Endothelial cell of hepatic sinusoid (primary cell): ENCODE data around the gene ADGRG6.
"Not testable (repeated sequence)": the region's sequence is repeated elsewhere in the genome, so short reads cannot be mapped to it uniquely, and the experiment has no call there.

Experiments used
- in situ Hi-C: cut with HindIII; loops from 2 replicates; pipeline ENCODE4 v1.10.0; 2017; ENCODE audit warnings: low sequenced_read_pairs

ADGRG6 gene

DNA sequence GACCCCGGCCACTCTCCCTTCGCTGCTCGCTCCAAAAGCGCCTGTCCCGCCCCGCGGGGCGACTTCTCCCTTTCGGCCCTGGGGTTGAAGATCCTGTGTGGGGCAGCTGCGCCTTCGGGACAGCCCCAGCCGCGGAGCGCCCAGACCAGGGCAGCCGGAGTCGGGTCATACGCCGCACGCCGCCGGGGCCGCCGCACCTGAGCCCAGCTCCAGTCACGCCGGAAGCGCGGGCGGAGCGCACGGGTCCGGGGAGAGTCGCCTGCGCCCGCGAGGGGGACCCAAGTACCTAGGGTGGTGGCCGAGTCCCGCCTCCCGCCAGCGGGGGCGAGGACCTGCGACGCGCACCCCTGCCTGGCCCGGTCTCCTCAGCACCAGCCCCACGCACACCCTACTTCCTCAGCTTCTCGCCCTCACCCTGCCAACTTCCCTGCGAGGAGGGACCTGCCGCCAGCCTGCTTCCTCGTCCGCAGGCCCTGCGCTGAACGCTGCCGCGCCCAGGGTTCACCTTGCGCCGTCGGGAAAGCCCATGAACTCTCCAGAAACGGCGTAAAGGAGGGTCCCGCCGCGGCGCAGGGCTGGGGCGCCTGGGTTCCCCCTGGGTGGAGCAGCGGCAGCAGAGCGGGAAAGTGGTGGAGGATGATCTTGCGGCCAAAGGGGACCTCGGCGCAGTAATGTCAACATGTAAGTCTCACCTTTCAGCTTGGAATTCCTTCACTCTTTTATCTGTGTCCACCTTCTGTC is at the start of gene ADGRG6:
TSS of gene ADGRG6 (plus strand) at position 357 of the 741 bp plus-strand sequence. CDS start at position 680, 323 bp downstream.
- in situ Hi-C loops, result no loop called here

DNA sequence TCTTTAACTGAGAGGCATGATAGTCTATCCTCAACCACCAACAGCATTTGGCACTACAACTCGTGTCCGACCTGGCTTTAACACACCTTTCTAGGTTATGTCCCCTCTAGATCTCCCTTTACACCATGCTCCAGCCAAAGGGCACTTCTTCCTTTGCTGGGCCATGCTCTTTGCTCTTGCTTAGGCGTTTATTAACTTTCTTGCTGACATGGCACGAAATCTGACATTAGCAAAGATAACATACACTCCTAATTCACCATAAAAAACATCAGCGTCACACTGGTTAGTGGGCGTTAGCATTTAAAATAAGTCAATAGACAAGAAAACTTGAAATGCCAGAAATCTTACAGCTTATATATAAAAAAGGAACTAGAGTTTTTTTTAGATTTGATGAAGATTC is 47.3 kb upstream of the ADGRG6 start:
- in situ Hi-C loops, result no loop called here

DNA sequence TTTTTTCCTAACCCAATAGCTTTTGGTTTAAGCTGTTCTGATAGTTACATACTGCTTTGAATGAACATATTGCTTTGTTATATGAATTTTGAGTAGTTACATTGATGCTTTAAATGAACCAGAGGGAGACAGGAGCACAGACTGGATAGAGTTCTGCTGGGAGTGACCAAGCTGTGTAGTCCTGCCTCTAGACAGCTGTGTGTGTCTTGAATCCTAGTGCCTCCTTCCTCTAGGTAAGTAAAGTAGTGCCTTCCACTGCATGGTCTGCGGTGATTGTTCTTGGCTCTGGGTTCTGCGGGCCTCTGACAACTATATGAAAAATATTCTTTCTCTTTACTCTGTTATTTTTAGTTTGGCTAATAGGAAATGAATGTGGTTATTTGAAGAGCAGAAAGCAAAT is 46.0 kb upstream of the ADGRG6 start:
- in situ Hi-C loops, result no loop called here

DNA sequence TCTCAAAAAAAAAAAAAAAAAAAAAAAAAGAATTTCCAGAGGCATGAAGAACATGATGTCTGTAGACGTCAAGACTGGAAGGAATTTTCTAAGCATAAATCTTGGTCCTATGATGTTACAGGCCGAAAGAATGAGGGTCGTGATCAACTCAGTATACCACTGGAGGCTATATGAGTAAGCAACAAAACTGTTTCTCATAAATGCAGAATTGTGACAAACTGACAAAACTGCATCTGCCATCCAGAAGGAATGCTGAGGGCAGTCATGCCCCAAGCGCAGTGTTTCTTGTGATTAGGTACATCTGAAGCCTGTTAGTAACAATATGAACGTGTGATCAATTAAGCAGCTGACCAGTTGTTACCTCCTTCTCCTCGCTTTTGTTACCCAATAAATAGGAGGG is 43.5 kb upstream of the ADGRG6 start:
- in situ Hi-C loops, result no loop called here

DNA sequence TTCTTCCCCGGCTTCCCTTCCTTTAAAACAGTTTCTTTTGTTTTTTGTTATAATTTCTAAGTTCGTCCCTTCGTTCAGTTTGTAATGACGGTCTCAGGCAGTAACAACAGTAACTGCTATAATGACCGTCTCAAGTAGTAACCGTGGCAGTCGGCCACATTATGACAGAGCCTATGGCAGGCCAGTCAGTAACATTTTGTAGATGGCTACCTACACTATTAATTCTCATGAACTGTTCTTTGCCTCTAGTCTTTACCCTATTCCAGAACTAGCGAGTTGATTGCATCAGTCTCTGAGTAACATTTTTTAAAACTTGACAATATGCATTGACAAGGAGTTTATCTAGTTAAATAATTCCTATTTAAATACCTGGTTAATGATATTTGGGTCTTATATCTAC is 43.0 kb upstream of the ADGRG6 start:
- in situ Hi-C loops, result no loop called here

DNA sequence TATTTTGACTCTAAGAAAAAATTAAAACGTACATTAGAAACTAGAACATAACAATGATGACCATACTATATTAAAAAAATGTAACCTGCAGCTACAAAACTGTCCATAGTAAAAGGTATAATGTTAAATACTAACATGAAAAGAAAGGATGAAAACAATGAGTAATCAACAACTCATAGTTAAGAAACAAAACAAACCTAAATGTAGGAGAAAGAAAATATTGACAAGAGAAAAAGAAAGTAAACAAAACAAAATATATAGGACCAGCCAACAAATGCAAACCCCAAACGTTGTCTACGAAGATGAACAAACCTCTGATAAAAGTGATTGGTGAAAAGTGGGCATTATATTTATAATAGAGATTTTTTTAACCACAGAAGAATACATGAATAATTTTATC is 41.1 kb upstream of the ADGRG6 start:
- in situ Hi-C loops, result no loop called here

DNA sequence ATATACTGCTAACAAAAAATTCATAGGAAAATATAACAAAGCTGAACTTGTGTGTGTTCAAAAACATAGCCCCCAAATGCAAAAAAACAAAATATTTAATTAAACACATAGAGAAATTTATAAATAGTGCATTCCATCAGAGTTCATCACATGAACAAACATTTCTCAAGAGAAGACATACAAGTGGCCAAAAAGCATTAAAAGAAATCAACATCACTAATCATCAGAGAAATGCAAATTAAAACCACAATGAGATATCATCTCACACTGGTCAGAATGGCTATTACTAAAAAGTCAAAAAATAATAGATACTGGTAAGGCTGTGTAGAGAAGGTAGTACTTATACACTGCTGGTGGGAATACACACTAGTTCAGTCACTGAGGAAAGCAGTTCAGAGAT is 39.6 kb upstream of the ADGRG6 start:
- in situ Hi-C loops, result no loop called here

DNA sequence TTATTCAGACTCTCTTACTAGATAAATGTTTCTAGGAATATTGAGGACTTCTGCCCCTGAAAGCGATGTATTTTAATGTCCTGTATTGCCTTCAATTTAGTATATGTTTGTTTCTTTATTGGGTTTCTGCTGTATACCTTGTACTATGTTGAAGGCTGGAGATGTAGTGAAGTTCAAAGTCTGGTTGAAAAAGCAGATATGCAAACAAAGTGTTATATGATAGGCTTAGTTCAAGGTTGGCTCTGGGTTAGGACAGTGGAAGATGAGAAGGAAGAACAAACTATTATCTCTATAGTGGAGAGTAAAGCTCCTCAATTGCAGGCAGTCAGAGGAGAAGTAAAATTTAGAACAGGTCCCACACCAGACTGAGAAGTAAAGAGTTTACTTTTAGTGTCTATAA is 36.3 kb upstream of the ADGRG6 start:
- in situ Hi-C loops, result no loop called here

DNA sequence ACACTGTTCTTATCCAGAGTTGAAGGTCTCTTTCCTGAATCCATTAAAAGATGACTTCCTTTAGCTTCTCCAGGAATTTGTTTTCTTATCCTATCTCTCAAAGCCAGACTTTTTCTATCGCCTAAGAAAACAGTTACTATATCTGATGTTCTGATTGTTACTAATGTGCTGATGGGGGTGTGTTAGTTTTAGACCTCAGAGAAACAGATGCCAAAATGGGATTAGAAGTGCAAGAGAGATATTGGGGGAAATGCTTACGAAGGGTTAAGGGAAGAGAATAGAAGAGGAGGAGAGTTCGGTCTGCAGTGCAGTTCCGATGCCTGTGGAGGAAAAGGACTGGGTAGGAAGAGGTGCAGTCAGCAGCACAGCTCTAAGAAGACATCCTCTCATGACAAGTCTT is 35.7 kb upstream of the ADGRG6 start:
- in situ Hi-C loops, result no loop called here

DNA sequence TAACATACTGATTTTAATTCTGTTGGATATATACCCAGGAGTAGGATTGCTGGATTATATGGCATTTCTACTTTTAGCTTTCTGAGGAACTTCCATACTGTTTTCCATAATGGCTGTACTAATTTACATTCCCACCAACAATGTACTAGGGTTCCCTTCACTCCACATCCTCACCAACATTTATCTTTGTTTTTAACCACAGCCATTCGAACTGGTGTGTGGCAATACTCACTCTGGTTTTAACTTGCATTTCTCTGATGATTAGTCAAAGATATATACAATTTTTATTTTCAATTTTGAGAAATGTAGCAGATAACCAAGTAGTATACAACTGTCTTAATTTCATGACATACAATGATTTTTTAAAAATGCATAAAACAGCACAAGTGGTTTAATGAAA is 30.3 kb upstream of the ADGRG6 start:
- in situ Hi-C loops, result no loop called here

DNA sequence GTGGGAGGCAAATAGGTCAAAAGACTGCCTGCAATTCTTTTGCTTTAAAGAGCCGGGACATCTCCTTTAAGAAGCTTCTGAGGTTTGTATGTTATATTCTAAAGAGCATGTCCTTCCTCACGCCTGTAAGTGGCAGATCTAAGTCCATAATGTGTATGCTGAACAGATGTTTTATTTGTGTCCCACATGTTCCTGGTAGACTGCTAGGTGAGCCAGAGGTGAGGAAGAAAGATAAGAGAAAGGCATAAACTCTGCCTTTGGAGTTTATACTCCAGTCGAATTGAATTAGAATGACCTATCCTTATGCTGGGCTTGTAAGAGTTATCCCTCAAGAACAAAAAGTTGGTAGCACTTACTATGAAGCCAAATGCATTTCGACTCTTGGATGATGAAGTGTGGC is 27.2 kb upstream of the ADGRG6 start:
- in situ Hi-C loops, result no loop called here

DNA sequence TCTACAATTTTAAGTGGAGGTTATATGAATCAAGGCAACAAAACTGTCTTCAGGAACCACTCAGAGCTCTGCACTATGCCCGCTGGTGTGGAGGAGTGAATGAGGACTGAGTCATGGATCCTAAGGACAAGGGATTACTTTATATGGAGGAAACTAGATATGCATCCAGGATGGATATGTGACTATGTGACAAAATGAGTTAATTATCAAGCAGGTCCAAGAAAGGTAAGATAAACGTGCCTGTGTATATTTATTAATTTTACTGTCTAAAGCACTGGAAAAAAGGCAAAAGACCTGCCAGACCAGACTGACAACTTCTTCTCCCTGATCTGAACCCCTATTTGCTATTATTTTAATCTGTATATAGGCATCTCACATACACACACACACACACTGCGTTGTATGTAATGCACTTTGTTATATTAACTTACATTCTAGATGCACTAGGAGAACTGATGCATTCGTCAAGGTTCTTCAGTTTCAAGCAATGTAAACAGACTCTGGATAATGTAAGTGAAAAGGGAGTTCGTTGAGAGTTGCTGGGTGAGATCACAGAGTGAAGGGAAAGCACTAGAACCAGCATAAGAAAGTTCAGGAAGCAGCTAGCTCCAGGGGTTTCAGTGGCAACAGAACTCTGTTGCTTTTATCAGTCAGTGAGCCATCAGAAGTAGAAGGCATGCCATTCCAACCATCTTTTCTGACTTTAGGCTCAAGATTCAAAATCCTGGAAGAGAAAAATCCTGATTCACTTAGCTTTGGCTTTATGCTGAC is 26.4 kb upstream of the ADGRG6 start:
- in situ Hi-C loops, result no loop called here

DNA sequence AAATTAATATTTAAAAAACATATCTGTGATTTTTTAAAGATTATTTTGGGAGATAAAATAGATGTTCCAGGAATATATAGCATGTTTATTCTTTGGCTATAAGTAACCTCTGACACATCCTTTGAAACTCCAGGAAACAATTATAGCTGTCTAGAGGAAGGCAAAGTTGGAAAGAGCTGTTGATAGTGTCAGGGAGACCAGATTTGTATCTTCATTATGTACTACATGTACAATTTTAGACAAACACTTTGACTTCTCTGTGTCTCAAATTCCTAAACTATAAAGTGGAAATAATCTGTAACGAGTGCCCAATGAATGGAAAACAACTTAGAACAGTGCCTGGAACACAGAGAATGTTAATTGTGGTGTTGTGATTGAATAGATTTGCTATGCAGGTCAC is 25.6 kb upstream of the ADGRG6 start:
- in situ Hi-C loops, result no loop called here

DNA sequence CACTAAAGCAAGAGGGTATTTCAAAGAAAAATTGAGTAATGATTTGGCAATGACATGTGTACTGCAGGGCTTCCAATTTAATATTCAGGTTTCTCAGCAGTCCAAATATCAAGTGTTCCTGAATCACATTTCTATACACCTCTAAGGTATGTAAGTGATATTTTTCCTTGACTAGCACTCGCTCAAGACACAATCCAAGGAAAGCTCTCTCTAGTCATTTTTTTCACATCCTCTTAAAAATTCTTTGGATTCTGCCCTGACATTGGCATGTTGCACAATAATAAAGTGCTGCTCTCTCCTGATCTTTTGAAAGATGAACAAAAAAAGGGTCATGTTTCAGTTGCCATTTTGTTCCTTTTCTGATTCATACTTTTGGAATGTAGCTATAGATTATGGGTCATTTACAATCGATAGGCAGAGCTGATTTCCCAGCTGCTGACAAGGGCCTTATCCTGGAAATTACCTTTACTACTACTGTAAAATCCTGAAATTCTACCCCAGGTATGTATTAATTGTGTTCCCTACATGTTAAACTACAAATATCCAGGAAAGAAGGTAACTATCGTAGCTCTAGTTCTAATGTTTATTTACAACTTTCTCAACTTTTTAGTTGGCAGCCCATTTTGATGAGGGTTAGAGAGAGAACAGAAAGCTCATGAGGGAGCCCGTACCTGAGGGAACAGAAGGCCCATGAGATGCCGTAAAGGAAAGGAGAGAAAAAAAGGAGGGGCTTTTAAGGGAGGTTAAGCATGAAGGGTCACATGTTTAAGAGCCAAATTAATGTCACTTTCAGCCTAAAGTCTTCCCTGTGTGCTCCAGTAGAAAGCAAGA is 22.2 kb upstream of the ADGRG6 start:
- in situ Hi-C loops, result no loop called here

DNA sequence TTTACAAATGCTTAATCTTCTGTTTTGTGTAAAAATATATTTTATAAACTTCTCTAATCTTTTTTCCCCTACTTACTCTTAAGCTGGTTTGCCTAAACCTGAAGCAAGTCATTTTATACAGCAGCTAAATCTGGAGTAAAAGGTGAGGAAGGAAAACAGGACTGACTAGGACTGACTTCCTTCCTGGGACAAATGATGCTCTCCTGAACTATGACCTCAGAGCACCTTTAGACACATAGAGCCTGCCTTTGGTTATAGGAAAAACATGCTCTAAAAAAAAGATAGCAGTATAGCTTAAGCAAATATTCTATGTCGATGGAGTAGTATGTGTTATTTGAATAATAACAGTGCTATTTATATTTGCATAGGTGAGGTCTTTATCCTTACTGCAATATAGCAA is 21.5 kb upstream of the ADGRG6 start:
- in situ Hi-C loops, result no loop called here

DNA sequence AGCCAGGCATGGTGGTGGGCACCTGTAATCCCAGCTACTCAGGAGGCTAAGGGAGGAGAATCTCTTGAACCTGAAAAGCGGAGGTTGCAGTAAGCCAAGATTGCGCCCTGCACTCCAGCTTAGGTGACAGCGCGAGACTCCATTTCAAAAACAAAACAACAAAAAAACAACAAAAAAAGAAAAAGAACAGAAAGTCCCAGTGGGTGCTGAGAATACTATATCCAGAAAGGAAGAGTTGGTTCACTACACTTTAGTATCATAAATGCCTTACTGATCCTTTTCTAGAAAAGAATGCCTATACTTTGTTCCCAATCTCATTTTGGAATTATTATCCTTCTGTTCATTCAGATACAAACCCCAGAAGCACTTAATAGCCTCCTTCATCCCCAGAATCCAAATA is 20.9 kb upstream of the ADGRG6 start:
- in situ Hi-C loops, result no loop called here

DNA sequence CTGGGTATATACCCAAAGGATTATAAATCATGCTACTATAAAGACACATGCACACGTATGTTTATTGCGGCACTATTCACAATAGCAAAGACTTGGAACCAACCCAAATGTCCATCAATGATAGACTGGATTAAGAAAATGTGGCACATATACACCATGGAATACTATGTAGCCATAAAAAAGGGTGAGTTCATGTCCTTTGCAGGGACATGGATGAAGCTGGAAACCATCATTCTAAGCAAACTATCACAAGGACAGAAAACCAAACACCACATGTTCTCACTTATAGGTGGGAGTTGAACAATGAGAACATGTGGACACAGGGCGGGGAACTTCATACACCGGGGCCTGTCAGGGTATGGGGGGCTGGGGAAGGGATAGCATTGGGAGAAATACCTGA is 18.7 kb upstream of the ADGRG6 start:
- in situ Hi-C loops, result not testable (repeated sequence)

DNA sequence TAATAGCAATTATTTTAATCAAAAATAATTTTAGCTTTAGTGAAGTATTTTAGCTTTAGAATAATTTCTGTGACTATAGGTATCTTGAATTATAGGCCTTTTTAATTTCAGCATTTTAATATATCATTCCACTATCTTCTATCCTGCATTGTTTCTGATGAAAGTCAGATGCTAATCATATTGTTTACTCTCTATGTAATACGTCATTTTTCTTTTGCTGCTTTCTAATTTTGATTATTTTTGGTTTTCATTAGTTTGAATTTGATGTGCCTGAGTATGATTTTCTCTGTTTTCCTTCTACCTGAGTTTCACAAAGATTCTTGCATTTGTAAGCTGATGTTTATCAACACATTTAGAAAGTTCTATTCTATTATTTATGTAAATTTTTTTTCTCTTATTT is 17.4 kb upstream of the ADGRG6 start:
- in situ Hi-C loops, result no loop called here

DNA sequence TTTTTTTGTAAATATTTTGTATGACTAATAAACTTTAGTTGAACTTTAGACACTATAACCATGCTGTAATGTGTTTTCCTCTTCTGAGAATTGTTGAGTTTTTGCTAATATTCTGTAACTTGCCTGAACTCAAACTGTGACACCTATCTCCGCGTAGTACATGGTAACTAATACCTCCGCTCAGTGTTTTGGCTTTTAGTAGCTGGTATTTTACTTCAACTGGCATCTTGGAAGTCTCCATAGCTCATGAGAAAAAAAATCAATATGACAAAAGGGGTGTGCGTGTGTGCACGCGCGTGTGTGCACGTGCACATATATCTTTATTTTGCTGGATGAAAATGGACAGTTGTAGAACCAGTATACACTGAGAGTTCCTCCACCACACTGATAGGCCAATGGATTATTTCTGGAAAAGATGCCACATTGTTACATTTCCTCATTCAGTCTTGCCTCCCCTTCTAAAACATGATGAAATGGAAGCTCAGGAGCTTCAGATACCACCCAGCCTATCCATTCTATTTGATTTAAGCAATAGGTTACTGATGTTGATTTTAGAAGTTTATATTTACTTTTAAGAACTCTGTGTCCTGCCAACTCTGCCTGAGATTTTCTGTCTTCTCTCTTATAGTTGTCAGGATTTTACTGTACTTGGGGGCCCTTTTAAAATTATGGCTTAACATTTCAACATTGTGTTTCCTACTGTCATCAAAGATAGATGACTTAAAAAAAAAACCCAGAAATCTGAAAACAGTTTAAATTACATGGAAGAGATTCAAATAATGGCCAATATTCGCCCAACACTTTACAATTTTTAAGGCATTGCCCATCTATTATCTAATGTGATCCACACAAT is 16.3 kb upstream of the ADGRG6 start:
- in situ Hi-C loops, result no loop called here

DNA sequence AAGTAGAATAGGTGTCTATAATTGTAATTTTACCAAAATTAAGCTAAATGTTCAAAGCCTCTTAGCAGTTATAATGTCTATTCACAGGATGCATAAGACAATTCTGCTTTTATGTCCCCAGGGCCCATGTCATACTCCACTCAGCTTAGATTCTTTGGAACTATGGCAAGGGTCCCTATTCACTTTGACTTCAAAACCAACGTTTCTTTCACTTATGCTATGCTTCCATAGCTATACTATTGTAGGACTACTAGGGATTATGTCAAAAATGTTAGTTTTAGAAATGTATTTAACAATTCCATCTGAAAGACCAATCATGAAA is 15.8 kb upstream of the ADGRG6 start:
- in situ Hi-C loops, result no loop called here

DNA sequence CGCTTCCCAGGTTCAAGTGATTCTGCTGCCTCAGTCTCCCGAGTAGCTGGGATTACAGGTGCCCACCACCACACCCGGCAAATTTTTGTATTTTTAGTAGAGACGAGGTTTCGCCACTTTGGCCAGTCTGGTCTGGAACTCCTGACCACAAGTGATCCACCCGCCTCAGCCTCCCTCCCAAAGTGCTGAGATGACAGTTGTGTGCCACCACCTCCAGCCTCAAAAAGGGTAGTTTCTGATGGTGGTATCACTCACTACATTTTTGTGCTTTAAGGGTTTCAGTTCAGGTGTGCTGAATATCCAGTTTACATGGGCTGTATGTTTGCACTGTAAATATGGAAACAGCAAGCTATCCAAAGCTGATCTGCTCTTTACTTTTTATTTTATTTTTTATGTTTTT is 12.1 kb upstream of the ADGRG6 start:
- in situ Hi-C loops, result no loop called here
